HG03097 (cell line): ENCODE results near the gene COL19A1.
"Not testable (repeated sequence)": the region's sequence is repeated elsewhere in the genome, so short reads cannot be mapped to it uniquely, and the experiment has no call there.

Experiments used
- ATAC-seq: cut with Tn5 transposase; IDR thresholded peaks from one replicate; pipeline ENCODE4 v1.9.1; 2021; ENCODE audit not compliant: unreplicated experiment, low FRiP score

The COL19A1 gene

DNA sequence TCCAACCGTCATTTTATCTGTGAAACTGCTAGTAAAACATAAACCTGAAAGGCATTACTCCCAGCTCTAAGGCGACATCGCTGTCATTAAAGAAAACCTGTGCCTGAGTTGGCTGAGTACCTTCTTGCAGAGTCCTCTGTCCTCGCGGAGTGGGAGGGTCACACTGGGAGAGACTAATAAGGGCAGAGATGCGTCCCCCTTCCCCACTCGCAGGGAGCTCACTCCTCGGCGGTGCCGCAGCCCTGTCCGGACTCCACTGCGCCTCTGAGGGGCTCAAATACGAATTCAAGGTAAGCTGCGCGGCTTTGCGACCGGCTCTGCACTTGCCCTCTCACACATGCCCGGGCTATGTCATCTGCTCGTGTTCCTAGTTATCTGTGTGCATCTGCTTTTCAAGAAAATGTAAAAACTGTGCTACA is at the start of gene COL19A1:
Gene COL19A1, plus strand, starts transcription at position 206 of the 419 bp plus-strand sequence. CDS start 13,012 bp downstream, outside the sequence.
- ATAC-seq = peak; percentile 47

DNA sequence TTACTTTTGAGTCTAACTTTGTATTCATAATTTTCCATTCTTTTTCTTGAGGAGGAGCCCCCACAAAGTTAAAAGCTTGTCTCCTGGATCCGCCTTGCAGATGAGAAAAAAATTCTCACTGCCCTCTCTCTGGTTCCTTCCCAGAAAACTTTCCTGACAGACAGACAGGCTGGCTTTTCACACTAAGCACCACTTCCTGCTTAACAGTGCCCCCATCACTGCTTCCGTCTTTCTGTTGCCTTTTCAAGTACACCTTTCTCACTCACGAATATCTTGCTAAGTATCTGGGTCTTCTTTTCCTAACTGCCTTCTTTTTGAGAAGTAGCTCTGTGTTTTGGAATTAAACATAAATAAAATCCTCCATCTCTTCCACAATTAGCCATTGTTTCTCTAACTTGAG is 49.8 kb upstream of the COL19A1 start:
- ATAC-seq = peak; percentile 31

DNA sequence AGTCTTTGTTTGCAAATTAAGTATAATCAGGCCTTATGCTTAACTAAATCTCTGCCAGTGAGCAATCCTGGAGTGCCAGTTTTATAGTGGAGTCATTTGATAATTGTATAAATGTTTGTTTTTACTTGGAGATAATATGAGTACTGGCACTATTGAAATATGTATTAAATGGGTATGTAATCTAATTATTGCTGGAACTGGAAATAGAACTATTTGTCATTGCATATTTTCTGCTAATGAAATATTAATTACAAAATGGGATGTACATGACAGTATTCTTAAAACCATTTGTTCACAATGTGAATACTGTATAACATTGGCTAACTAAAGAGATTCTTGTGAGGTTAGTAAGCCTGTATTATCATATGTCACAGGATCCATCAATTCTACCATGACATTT is 49.0 kb upstream of the COL19A1 start:
- no peak for ATAC-seq

DNA sequence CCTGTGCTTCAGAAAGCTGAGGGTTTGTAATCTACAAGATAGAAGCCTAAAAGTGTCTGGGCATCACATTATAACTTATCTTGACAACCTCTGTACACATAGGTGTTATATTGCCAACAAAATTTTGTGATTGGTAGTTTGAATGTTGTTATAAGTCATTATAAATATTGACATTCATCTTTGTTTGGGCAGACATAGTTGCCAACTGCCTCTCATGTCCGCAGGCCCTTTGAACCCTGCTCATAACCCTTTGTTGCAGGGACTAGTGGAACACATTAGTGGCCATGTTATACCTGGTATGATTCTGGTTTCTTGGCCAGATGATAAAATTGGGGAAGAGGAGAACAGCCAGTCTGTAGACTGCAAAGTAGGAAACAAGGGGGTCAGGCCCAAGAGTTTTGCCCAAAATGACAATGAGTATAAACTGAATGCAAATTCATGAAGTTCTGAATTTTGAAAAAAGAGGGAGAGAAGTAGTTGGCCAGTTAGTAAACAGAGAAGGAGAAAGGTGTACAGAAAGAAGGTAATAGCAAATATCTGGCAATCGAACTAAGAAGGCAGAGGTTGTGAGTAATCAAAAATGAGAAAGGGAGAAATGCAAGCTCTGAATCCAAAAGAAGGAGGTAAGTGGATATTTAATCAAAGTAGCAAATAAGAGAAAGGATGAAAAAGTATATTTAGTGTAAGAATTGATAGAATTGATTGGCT is 48.0 kb upstream of the COL19A1 start:
- ATAC-seq = no peak

DNA sequence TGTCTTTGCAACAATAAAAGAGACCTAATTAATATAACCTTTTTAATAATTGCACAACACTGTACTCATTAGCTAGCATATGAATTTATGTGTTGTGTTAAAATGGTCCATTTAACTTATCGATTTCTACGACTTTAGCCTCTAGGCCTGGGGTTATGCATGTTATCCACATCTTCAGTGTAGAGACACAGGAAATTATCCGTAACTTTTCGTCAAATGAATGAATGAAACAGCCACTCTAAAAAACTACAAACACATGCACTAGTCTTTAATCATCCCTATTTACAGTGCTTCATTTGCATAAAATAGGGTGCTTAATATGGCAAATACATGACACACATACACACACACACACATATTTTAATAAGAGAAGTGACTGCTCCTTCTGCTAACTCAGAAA is 47.2 kb upstream of the COL19A1 start:
- ATAC-seq = no peak

DNA sequence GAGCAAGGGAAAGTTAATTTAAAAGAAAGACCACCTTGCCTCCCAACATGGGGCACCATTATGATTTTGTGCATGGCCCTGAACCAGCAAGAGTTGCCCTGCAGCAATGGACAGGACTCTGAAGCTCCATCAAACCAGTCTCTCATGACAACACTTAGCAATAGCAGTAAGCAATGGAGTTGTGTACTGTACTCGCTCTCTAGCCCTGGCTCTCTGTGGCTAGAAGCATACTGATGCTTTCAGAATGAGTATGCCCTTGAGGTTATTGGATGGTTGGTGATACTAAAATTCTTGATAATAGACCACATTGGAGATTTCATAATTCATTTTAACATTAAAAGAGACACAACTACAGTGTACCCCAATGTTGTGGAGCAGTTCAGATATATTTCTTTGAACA is 46.3 kb upstream of the COL19A1 start:
- no peak for ATAC-seq

DNA sequence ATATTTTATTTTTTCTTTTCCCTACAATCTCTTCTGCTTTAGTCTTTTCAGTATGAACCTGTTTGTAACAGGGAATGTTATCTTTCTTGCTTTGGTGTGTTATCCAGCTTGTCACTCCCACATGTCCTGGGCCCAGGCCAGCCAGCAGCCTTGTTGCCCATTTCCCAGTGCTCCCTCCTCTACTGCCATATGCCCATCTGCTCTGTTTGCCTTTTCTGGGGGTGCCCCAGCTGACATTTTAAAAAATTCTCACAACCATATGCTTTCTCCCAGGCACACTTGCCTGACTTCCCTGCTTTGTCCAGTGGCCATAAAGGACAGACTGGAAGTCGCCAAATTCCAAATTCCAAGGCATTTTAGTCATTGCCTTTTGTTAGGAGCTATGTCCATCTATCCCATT is 45.9 kb upstream of the COL19A1 start:
- no peak for ATAC-seq

DNA sequence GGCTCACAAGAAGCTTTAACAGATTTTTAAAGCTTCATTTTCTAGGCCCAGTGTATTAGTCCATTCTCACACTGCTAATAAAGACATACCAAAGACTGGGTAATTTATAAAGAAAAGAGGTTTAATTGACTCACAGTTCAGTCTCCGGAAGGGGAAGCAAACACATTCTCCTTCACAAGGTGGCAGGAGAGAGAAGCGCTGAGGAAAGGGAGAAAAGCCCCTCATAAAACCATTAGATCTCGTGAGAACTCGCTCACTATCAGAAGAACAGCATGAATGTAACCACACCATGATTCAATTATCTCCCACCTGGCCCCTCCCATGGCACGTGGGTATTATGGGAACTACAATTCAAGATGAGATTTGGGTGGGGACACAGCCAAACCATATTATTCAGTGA is 42.0 kb upstream of the COL19A1 start:
- ATAC-seq = not testable (repeated sequence)

DNA sequence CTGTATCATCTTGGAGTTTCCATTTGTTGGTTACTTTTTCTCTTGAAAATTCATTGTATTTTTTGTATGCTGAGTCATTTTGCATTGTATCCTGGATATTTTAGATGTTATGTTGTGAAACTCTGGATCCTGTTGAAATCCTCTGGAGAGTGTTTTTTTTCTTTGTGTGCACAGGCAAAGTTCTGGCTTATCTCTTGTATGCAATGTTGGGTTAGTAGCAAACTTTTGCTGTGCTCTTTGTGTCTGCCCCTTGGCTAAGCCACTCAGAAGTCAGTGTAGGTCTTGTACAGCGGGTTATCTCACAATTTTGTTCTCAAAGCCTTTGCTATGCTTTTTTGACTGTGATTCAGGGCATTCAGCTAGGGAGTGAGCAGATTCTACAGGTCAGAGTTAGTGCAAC is 40.5 kb upstream of the COL19A1 start:
- ATAC-seq = no peak

DNA sequence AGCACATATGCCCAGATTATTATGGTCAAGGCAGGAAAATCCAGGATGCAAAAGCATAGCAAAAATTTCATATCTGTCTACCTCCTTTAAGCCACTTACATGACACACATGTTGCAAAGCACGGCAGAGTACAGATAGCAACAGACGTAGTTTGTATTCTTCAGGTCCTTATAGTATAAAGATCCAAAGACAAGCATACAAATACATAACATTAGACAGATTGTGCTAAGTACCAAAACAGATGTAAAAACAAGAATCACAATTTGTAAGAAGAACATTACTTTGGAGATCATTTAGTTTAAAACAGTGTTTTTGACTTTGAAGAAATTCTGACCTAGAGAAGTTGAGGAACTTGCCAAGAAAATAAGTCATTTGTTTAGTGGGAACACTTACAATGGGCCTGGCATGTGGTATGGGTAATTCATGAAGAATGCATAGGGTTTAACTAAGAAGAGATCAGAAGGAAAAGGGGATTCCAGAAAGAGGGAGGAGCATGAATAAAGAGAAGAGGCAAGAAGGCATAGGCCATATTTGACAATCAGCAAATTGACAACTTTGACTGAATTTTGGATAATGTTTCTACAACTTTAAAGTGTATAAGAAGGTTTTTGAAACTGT is 39.0 kb upstream of the COL19A1 start:
- no peak for ATAC-seq

DNA sequence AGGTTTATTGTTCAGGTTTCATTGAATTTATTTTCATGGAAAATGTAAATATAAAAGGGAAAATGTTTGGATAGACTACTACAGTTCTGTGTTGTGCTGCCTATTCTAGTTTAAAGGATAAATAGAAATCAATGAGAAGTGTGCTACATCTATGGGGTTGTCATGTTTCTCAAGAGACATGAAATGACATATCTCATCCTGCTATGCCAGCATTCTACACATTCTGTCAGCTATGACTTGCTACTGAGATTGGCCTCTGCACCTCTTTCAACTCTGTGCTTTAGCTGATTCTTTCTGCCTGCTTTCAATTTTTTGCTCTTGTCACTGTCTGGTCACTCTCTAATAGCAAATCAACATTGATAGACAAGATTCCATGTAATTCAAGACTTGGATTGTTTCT is 33.8 kb upstream of the COL19A1 start:
- ATAC-seq = no peak

DNA sequence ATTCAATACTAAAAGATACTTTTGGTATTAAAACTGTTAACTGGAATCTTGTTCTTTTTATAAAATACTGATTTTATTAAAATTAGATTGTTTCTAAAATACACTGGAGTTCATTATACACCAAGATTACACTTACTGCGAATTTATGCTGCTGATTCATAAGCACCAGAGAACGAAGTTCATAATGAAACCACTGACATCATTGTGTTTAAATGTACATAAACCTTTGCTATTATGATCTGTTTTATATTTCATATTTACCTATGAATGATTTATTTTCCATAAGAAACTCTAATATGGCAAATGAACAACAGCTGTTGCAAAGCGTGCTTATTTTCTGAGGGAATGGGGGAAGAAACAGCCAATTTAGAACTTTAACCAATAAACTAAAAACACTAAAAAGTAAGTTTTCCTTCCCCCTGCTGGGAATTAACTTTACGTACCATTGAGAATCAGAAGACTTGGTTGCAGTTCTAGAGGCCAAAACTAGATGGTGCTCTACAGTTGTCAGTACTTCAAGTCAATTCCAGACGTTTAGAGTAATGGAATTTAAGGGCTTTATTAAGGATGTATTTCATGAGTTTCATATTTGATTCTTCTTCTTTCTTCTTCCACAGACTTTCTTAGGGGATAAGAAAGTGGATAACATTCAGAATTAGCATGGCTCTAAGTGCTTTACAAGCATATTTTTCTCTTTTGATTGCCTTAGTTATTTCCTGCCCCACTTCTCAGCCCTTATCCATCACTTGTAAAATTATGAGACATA is 30.8 kb upstream of the COL19A1 start:
- peak; percentile 78 for ATAC-seq

DNA sequence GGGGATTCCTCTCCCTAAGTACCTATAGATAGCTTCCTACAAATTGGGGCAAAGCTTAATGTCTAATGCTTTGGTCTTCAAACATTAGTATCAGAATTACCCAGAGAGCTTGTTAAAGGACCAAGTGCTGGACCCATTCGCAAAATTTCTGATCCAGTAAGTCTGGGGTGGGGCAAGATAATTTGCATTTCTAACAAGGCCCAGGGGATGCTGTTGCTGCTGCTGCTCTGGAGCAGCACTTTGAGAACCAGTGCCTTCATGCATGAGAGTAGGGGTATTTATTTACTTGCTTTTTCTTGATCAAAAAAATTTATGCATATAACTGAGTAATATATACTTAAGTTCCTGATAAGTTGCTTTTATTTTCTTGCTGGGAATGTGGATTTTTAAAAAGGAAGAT is 24.5 kb upstream of the COL19A1 start:
- ATAC-seq = no peak

DNA sequence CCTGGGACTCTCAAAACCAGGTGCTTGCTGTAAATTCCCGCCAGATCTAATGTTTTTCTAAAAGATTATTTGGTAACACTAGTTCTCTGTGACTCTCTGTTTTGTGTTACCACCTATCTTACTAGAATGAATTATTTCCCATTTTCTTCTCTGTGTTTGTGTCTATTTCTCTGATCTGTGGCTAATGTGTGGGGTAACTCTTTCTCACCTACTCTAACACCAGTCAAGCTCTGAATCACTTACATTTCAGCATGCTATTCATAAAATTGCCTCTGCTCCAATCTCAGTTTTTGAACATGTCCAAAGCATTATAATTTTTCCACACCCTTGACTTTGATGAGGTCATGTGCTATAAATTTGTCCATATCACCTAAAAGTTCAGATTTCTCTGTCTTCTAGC is 23.2 kb upstream of the COL19A1 start:
- no peak for ATAC-seq

DNA sequence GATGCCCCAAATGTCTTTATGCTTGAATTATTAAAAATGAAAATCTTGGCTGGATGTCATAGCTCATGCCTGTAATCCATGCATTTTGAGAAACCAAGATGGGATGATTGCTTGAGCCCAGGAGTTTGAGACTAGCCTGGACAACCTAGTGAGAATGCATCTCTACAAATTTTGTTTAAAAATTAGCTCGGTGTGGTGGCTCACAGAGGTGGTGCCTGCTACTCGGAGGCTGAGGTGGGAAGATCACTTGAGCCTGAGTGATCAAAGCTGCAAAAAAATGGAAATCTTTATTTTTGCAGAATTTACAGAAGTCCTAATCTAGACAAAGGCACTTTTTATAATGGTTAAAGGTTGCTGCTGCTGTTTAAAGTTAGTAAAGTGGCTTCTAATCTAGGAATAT is 20.0 kb upstream of the COL19A1 start:
- ATAC-seq = no peak

DNA sequence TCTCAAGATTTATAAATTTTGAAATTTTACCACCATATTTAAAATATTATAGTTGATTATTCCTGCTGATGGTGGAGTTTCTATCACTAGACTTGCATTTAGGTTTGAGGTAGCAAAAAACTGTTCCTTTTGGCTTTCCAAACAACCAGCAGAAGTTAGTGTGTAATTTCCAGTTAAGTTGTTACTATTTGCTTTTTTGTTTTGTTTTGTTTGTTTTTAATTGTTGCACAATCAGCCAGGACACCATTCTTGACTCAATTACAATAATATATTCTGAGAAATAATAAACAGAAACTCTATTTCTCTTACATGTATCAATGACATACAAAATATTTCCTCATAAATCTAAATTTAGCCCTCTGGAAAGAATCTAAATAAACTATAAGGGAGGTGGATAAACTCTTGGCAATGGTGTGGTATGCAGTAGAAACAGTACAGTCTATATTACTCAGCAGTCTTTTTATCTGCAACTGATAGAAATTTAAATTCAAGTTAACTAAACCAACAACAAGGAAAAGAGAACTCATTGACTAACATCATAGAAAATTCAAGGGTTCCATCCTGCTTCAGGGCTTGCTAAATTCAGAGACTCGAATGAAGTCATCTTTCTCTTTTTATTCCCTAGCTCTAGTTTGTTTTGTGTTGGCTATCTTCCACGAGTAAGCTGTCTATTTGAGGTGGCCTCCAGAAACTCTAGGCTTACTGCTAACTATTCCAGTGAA is 19.4 kb upstream of the COL19A1 start:
- ATAC-seq = no peak

DNA sequence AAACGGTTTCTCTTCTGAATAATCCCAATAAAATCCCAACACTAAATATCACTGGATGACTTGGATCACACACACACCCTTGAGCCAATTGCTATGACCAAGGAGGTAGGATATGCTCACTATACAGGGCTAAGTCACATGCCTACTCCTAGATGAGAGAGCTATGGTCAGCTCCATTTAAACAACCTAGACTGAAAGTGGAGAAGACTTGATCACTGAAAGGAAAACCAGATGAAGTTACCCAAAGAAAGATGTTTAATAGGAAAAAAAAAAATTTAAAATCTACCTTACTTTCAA is 18.9 kb upstream of the COL19A1 start:
- ATAC-seq = no peak

DNA sequence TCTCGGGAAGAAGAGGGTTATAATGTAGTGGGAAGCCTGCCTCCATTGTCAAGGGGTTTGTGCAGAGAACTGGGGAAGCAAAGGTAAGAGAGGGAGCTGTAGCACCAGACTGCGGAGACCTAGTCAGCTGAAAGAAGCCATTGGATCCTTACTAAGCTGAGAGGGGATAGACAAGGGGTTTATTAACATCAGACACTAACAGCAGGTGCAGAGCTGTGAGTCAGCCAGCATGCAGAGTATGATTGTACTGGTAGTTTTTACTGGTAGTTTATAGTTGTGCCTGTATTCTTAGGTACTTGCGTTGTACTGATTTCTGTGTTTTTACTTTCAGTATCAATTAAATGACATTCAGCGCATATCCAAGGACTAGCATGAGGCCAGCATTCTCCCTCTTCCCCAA is 17.8 kb upstream of the COL19A1 start:
- no peak for ATAC-seq

DNA sequence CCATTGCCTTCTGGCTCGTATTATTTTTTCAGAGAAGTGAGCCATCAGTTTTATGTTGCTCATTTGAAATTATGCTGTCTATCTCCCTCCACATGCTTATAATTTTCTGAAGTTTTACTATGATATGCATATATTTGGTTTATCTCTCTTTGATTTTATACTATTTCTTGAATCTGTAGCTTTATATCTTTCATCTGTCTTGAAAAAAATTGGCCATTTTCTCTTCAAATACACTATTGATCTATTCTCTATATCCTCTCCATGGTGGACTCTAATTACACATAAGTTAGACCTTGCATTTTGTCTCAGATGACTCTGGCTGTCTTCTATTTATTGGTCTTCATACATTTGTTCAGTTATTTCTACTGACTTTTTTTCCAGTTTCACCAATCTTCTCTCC is 13.7 kb upstream of the COL19A1 start:
- ATAC-seq = no peak

DNA sequence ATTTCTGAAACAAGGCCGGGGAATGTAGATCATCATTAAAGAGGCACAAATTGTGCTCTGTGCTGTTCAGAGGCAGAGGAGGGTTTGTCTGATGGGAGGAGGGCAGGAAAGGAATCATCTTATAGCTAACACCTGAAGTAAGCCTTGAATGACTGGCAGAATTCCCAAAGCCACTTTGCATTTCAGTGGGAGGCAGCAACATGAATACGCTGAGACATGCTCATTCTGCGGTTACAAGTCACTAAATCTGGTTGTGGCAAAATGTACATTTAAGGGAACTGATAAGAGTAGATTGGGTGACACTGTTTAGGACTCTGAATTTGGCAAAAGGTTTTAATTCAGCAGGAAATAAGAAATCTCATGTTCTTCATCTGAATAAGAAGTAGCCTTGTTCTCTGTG is 4.4 kb upstream of the COL19A1 start:
- no peak for ATAC-seq

DNA sequence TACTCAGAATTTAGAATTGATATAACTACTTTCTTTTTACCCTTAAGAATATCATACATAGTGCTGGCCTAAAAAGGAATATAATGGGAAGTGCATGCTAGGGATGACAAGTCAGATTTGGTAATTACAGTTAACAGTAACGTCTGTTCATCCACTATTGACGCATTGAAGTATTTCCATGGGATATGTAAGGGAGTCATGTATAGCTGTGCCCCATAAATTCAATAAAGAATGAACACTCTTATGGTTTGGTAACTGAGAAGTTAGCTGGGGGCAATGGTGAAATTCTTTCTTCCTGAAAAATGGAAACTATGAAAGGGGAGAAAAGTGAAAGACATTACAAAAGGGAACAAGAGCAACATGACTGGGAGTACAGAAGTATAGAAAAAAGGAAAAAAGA is 2.6 kb upstream of the COL19A1 start:
- ATAC-seq = no peak
